HG02642 (cell line): ENCODE data around the gene VPS72.

ENCODE experiments used
- ATAC-seq: cut with Tn5 transposase; IDR thresholded peaks from one replicate; pipeline ENCODE4 v1.9.1; 2021; ENCODE audit warnings: mild to moderate bottlenecking; ENCODE audit not compliant: unreplicated experiment, poor library complexity

The VPS72 gene

GRCh38 chr1:151146412-151147131 lies 43.4 kb downstream of the VPS72 start, which contains the start of gene SEMA6C:
Gene SEMA6C (minus strand): TSS chr1:151146631. CDS start chr1:151142621, 4,010 bp downstream.
- ATAC-seq = peak; percentile 99

DNA sequence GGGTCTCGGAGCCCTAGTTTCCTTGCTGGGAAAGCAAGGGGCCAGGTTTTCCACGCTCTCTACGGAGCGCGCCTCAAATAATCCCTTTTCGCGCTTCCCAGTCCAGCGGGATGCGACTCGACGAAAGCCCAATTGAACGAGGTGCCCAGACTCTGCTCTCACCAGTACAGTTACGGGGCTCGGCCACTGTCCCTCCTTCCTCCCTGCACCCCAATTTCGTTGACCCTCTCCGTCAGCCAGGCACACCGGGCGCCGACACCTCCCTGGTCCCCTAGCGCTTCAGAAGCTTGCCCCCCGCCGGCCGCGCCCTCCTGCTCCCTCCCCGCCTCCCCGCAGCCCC lies 44.0 kb downstream of the VPS72 start:
- peak; percentile 4 for ATAC-seq

DNA sequence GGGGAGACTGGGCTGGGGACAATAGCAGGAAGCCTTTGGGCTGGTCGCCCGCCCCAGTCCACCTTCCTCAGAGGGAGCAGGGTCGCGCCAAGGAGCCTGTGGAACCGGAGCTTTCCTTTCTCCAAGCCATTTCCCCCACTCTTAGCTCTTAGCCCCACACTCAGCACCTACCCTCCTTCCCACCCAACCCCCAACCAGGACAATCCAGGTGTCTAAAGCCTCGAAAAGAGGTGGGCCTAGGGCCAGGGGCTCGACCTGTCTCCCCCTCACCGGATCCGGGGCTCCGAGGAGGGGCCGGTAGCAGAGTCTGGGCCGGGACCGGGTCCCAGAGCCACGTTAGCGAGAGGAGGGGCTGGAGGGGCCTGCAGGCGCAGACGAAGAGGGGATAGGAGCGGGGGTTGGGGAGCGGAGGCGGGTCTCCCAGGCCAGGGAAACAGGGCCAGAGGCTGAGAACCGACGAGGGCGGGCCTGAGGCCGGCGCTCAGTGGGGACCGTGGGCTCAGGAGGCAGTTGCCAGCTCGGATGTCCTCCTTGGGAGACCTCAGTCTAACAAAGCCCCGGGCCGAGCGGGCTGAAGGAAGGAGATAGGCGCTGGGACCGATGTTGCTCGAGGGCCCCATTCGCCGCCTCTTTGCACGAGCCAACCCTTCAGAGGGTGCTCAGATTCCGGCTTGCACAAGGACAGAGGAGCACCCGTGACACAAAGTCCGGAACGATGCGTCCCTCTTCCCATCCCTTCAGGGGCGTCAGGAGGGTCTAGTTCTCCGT lies 44.5 kb downstream of the VPS72 start:
- no peak for ATAC-seq

- ATAC-seq = no peak
Observed at GRCh38 chr1:151144474-151145303, 45.3 kb downstream of the VPS72 start.

- no peak for ATAC-seq
Observed at GRCh38 chr1:151143986-151144385, 46.0 kb downstream of the VPS72 start.

DNA sequence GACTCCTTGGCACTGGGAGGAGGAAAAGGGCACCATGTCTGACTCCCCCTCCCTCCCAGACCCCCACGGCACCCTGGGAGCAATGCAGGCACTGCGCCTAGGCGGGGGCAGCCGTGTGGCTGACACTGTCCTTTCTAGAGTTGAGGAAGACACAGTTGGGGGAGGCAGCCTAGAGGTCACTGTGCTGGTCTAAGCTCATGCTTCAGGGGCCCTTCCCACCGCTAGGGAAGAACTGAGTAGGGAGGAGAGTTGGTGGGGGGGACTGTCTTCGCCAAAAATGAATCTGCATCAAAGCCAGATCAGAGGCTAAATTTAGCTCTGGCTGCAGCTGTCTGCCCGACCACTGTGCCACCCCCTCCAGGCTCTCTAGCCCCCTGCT lies 47.0 kb downstream of the VPS72 start:
- ATAC-seq = no peak

- ATAC-seq = no peak
Observed at GRCh38 chr1:151142411-151143056, 47.5 kb downstream of the VPS72 start.

GRCh38 chr1:151137789-151138188 lies 52.2 kb downstream of the VPS72 start:
- ATAC-seq = no peak

- no peak for ATAC-seq
Observed at GRCh38 chr1:151135433-151136385, 54.3 kb downstream of the VPS72 start.

GRCh38 chr1:151134991-151135390 lies 55.0 kb downstream of the VPS72 start:
- ATAC-seq = no peak

DNA sequence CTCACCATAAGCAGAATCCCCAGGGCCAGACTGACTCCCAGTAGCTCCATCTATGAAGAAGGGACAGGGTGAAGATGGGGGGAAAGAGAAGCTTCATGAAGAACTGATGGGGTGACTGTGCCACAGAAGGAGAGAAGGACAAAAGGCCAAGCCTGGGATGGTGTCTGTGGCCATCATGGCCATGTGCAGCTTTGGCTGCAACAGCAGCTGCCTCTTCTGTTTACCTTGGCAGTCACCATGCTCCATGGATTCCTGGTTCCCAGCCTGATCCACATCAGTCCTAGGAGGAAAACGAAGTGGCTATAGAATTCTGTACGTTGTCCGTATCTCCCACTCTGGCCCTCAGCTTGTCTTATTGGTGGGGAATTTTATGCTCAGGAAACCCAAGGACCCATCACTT lies 55.6 kb downstream of the VPS72 start:
- ATAC-seq = no peak

- ATAC-seq = no peak
Observed at GRCh38 chr1:151133018-151133806, 56.8 kb downstream of the VPS72 start.

DNA sequence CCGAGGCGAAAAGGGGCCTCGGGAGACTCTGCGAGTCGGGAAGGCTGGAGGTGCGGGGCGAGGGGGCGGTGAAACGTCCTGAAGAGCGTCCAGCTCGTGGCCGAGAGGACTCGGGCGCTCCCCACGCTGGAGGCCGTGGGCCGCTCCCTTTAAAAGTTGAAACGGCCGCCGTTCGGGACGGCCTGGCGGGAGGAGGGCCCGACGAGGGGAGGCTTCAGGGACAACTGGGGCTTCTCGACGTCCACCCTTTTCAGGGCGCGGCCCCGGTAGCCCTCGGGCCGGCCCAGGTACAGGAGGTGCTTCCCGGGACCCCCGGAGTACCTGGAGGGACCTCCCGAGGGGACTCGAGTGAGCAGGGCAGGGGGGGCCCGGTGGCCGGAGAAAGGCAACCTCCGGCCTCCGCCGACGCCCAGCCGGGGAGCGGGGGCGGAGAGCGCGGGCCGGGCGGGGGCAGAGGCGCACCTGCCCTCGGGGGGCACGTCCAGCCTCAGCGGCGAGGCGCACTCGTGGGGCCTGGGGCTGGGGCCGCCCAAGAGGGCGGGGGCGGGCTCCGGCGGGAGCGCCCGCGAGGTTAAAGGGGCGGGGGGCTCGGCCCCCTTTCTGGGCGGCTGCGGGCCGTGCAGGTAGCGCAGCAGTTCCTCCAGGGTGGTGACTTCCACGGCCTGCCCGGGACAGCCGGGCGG lies 57.5 kb downstream of the VPS72 start:
- ATAC-seq = no peak

DNA sequence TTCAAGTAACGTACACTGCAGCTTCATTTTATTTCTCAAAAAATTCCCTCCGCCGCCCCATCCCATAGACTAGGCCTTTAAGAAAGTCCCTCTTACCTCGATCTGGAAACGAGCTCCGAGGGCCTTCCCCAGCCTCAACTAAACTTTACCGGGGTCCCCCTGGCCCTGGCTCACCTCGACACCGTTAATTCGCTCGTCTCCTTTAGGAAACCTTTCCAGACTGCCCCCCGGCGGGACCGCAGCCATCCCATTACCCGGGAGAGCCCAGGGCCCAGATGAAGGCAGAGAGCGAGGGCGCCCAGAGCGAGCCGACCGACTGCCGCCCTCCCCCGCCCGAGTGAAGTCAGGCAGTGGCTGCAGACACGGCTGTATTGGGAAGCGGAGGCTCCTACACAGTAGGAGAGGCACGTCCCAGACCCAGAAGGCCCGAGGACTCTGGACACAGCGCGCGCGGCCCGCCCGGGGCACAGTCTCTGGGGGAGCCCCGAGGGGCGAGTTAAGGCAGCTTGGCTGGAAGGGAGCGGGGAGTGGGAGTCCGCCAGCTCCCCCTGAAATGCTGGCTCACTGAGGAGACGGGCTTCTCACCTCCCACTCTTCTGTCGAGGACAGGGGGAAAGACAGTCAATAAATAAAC lies 58.2 kb downstream of the VPS72 start:
- ATAC-seq = no peak

- ATAC-seq = peak; percentile 85
Observed at GRCh38 chr1:151130987-151131586, 58.9 kb downstream of the VPS72 start.

DNA sequence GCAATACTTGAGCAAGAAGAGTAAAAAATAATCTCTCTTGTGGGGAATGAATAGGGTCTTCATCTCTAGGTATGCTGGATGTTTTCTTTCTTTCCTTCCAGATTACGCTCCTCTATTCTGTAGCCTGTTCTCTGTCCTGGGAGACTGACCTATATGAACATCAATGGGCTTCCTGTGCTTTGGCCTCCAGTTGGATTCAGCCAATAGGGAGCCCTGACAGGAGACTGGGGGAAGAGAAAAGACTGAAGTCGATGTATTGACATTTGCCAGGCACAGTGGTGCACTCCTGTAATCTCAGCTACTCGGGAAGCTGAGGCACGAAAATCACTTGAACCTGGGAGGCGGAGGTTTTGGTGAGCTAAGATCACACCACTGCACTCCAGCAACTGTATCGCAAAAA lies 61.2 kb downstream of the VPS72 start:
- no peak for ATAC-seq
